Fibroblast of lung (primary cell): ENCODE results near the gene CMSS1. TPM values are rescaled to one million over a fixed set of nuclear protein-coding genes. Genes with fewer than 3 reads are reported as not detected.

Experiments
- DNase-seq, 2 donors: peaks; one replicate each; pipeline versions ENCODE4 v3.0.0 to v3.0.0-alpha.2; 2010; ENCODE audit warnings: low read depth in 2 of 2
- H2AFZ ChIP-seq: 2 replicates; pipeline ENCODE4 v1.5.1; 2012; ENCODE audit warnings: low read length, control low read depth, inconsistent platforms
- H3K27ac ChIP-seq: 2 replicates; pipeline ENCODE4 v1.5.1; 2011; ENCODE audit warnings: low read length, control low read depth; ENCODE audit not compliant: insufficient read depth
- H3K27me3 ChIP-seq: 2 replicates; pipeline ENCODE4 v1.5.1; 2011; ENCODE audit warnings: mild to moderate bottlenecking, low read length; ENCODE audit not compliant: control insufficient read depth, insufficient read depth
- H3K36me3 ChIP-seq: 2 replicates; pipeline ENCODE4 v1.5.1; 2011; ENCODE audit warnings: low read length; ENCODE audit not compliant: control insufficient read depth, insufficient read depth
- H3K4me1 ChIP-seq: 2 replicates; pipeline ENCODE4 v1.5.1; 2011; ENCODE audit warnings: low read length; ENCODE audit not compliant: control insufficient read depth, insufficient read depth; ENCODE audit errors: extremely low read depth
- H3K4me2 ChIP-seq: 2 replicates; pipeline ENCODE4 v1.5.1; 2011; ENCODE audit warnings: low read length, control low read depth; ENCODE audit not compliant: insufficient read depth; ENCODE audit errors: extremely low read depth
- H3K4me3 ChIP-seq, 4 experiments: fragments of 200-600 bp in 1 of 4; sonication (generic) in 1 of 4; replicated peaks in 1 of 4; 2 replicates each; pipeline ENCODE4 v1.5.1; 2011 to 2016; ENCODE audit warnings: low read length in 4 of 4, low read depth in 3 of 4, mild to moderate bottlenecking in 3 of 4, control low read depth in 2 of 4, inconsistent platforms in 1 of 4, mixed read lengths in 1 of 4; ENCODE audit not compliant: insufficient read depth in 1 of 4; ENCODE audit errors: control extremely low read depth in 1 of 4
- H3K79me2 ChIP-seq: 2 replicates; pipeline ENCODE4 v1.5.1; 2012; ENCODE audit warnings: mild to moderate bottlenecking, low read length, inconsistent platforms; ENCODE audit not compliant: control insufficient read depth, insufficient read depth
- H3K9ac ChIP-seq: 2 replicates; pipeline ENCODE4 v1.5.1; 2011; ENCODE audit warnings: mild to moderate bottlenecking, low read length, control low read depth; ENCODE audit not compliant: insufficient read depth
- H3K9me3 ChIP-seq: 2 replicates; pipeline ENCODE4 v1.5.1; 2012; ENCODE audit warnings: low read depth, low read length; ENCODE audit not compliant: control insufficient read depth, insufficient read depth
- H4K20me1 ChIP-seq: 2 replicates; pipeline ENCODE4 v1.5.1; 2011; ENCODE audit warnings: low read length; ENCODE audit not compliant: control insufficient read depth, insufficient read depth; ENCODE audit errors: extremely low read depth
- CTCF ChIP-seq, 2 donors: IDR thresholded peaks in 1 of 2; conservative IDR thresholded peaks in 1 of 2; 1 replicate in 1 of 2; 2 replicates in 1 of 2; pipeline ENCODE4 v1.5.1; 2011 to 2012; ENCODE audit warnings: low read length in 2 of 2, control low read depth in 1 of 2, inconsistent platforms in 1 of 2, low read depth in 1 of 2, mild to moderate bottlenecking in 1 of 2
- EZH2 ChIP-seq: IDR thresholded peaks from 2 replicates; pipeline ENCODE4 v1.5.1; 2012; ENCODE audit warnings: low read length, control low read depth, mild to moderate bottlenecking; ENCODE audit errors: missing control alignments
- polyA plus RNA-seq, 2 donors: library from polyadenylated mRNA; depleted of rRNA in 1 of 2; stranded (reverse) in 1 of 2; unstranded in 1 of 2; fragments of >200 nt; gene quantifications; 2 replicates each; pipeline ENCODE4 v1.2.1, GENCODE V29; 2011 to 2012; ENCODE audit warnings: missing spikeins in 1 of 2
- total RNA-seq: library from RNA; depleted of rRNA; stranded (reverse); fragments of >200 nt; gene quantifications from 2 replicates; pipeline ENCODE4 v1.2.1, GENCODE V29; 2014

CMSS1 gene
- total and polyA plus RNA-seq, 2 donors (not counting 1 experiment from before 2014, with no cell fraction given): 6.9 to 13.2 TPM

- peak overlapping the region; percentile 76 for H3K4me2 ChIP-seq
- peak; percentile 60 to 87 for DNase-seq
- no peaks in the 10 kb centered on the region for H3K27me3 ChIP-seq
- peak overlapping the region; percentile 96 for H3K9ac ChIP-seq
- TF ChIP-seq EZH2 (no peak), CTCF (conservative IDR thresholded peaks at IDR 0.05 in 1 of 2, IDR thresholded peaks at IDR 0.05 in 1 of 2; ENCODE audit: low read depth in 1 of 2, low read length in 2 of 2) (no peak)
- H3K79me2 ChIP-seq: peaks cover 55% of the 10 kb centered on the region
- H3K4me3 ChIP-seq: peak overlapping the region; percentile 75 to 96 (median 91)
- H2AFZ ChIP-seq: no peak overlapping the region
- peaks cover 3% of the 10 kb centered on the region for H3K36me3 ChIP-seq
- H3K27ac ChIP-seq: peak overlapping the region; percentile 95
- no peaks in the 10 kb centered on the region for H3K9me3 ChIP-seq
- H4K20me1 ChIP-seq: no peaks in the 10 kb centered on the region
- peaks cover 12% of the 10 kb centered on the region for H3K4me1 ChIP-seq
Observed at GRCh38 chr3:99875581-99875928, 57.9 kb downstream of the CMSS1 start.

DNA sequence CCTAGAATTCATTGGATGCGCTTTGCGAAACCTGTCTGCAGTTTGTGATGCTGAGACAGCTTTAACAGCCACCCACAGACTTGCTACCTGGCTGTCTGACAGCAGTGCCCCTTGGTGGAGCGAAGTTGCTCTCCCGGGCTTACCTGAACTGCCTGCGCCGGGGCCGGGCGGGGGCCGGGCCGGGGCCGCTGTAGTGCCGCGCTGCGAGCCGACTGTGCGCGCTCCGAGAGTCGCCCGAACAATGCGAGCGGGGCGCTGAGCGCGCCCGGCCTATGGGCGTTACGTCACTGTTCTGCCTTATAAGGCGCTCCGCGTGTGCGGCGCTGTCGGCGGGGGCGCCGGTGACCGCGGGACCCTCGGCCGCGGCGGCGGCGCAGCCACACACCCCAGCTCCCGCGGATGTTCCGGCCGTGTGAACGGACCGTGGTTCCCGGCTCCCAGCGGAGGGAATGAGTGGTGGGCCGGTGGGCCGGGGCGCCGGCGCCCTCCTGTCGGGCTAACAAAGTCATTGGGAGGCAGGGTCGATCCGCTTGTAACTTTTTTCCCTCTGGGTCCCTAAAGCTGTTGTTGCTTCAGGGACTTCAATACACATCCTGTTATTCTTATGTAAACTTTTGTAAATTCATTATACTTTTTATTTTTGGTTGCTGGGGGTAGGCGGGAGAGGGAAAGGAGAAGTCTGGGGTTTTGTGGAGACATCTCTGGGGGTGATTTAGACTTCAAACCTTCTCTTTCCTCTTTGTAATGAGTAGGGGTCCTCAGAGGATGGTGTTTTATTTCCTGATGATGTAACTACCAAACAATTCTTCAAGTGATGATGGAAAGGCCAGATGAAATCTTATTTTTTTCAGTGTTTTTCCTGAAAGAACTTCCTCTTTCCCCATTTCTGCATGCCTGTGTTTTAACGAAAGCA lies 58.5 kb downstream of the CMSS1 start:
- Histone ChIP-seq H3K9me3 (no peaks in the 10 kb centered on the region), H3K27me3 (no peaks in the 10 kb centered on the region), H3K36me3 (peaks cover 3% of the 10 kb centered on the region), H3K4me2 (peak overlapping the region; percentile 90), H3K79me2 (peaks cover 49% of the 10 kb centered on the region), H3K9ac (peak overlapping the region; percentile 96), H3K27ac (peak overlapping the region; percentile 95), H4K20me1 (no peaks in the 10 kb centered on the region), H2AFZ (no peak overlapping the region), H3K4me1 (peaks cover 9% of the 10 kb centered on the region), H3K4me3 (peak overlapping the region; percentile 75 to 96 (median 91))
- no peak for TF ChIP-seq CTCF (conservative IDR thresholded peaks at IDR 0.05 in 1 of 2, IDR thresholded peaks at IDR 0.05 in 1 of 2; ENCODE audit: low read depth in 1 of 2, low read length in 2 of 2)
- TF ChIP-seq EZH2: no peak
- peak; percentile 78 to 79 for DNase-seq

- Histone ChIP-seq H4K20me1 (no peaks in the 10 kb centered on the region), H3K79me2 (peaks cover 39% of the 10 kb centered on the region), H2AFZ (no peak overlapping the region), H3K4me1 (peaks cover 3% of the 10 kb centered on the region), H3K4me3 (peak overlapping the region in 3 of 4 experiments; percentile 46 to 93 (median 89)), H3K27ac (peak overlapping the region; percentile 95), H3K9ac (no peak overlapping the region), H3K27me3 (no peaks in the 10 kb centered on the region), H3K36me3 (peaks cover under 1% of the 10 kb centered on the region), H3K9me3 (no peaks in the 10 kb centered on the region), H3K4me2 (peak overlapping the region; percentile 90)
- TF ChIP-seq CTCF (conservative IDR thresholded peaks at IDR 0.05 in 1 of 2, IDR thresholded peaks at IDR 0.05 in 1 of 2; ENCODE audit: low read depth in 1 of 2, low read length in 2 of 2) (no peak), EZH2 (no peak)
- no peak for DNase-seq
Observed at GRCh38 chr3:99877031-99877579, 59.4 kb downstream of the CMSS1 start.
